G401 (cell line): ENCODE measurements around the gene SLAMF6. TPM values are rescaled to one million over a fixed set of nuclear protein-coding genes. Genes with fewer than 3 reads are reported as not detected.
"Not testable (repeated sequence)": the region's sequence is repeated elsewhere in the genome, so short reads cannot be mapped to it uniquely, and the experiment has no call there.

Experiments used
- DNase-seq: peaks from one replicate; pipeline ENCODE4 v3.0.0-alpha.2; 2015; ENCODE audit warnings: low spot score
- in situ Hi-C: cut with HindIII; loops from 2 replicates; pipeline ENCODE4 v1.10.0; 2016; ENCODE audit warnings: low sequenced_read_pairs, mixed read lengths
- total RNA-seq: library from RNA; depleted of rRNA; stranded (reverse); fragments of >200 nt; shearing (Covaris generic); gene quantifications from 2 replicates; pipeline ENCODE4 v1.2.3, GENCODE V29; 2014; rRNA removed

The SLAMF6 gene
- not detected in 2 replicates for total RNA-seq

DNA sequence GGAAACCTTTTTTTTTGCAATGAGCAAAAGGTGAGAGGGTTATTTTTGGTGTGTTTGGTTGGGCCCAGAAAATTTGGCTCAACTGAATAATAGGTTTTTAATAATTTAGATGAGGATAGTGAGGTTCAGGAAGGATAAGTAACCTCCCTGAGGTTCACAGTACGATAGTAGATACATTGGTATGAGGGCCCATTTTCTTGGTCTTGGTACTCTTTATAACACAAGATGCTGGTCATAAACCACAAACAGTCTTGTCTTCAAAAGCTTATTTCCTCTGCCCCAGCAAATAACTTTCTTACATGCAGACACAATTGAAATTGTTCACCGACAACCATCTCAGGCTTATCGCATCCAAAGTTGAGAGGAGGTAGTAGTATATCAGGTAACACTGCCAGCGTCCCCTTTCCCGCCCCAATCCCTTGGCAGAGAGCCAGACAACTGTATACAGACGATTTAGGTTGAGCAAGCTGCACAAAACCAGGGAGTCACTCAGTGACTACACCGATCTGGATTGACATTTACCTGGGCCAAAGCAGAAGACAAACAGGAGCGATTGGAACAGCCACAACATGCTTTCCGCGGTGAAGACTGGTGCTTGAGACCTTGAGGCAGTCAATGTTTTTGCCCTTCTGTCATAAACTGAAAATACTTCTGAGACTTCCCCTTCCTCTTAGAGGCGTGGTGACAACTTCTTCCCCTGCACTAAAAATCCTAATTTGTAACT, at the start of gene SLAMF6:
Gene SLAMF6, minus strand, starts transcription at position 634 of the 724 bp plus-strand sequence. Its CDS starts 63 bp downstream, at position 571.
- in situ Hi-C loops, result no loop called here
- no peak for DNase-seq

GRCh38 chr1:160570840-160571239, 47.8 kb upstream of the SLAMF6 start:
- in situ Hi-C loops, result no loop called here
- no peak for DNase-seq

DNA sequence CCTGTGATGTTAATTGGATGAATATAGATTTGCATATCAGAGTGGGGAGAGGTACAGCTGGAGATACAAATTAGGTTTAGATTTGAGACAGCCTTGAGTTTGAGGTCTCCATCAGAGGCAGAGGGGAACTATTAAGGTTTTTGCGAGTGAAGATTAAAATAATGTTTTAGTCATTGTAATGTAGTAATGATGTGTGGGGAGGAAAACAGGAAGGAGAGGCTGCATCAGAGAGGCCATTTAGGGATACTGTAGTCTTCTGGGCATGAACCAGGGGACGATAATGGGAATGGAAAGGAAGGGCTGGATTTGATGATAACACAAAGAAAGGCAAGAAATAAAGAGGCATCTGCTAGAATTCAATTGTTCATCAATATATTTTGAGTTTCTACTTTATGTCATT, 46.8 kb upstream of the SLAMF6 start:
- in situ Hi-C loops, result no loop called here
- no peak for DNase-seq

DNA sequence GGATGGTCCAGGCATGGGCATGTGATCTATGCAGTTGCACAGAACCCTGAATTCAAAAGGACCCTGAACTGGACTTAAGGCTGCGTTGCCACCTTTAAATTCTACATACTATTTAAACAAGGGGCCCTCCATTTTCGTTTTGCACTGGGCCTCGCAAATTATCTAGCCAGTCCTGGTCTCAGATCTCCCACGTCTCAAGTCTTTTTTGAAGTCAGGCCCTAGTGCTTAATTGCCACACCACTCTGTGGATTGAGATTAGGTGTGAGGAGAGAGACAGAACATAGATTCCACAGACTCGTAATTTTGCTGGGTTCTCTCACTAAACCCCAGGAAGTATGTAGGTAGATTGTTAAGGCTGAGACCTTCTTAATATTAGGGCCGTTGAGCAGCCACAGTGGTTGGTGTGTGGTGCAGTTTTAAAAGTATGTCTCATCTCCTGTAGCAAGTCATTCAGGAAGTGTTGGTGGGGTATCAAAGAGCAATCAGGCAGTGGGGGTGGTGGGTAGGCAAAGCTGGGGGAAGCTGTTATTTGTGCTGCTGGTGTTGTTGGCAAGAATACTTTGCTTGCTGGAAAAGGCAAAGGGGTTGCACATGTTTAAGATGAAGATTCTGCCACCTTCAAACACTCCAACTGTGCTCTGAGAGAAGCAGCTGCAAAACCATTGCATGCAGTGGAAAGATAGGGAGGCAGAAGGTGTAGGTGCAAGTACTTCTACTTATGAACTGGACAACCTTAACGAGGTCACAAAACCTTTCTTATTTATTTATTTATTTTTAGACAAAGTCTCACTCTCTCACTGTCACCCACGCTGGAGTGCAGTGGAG, 45.0 kb upstream of the SLAMF6 start:
- in situ Hi-C loops, result no loop called here
- DNase-seq, result no peak

- in situ Hi-C loops, result no loop called here
These were observed 44.3 kb upstream of the SLAMF6 start for GRCh38 chr1:160567341-160567740.

GRCh38 chr1:160565564-160565963, 42.5 kb upstream of the SLAMF6 start:
- in situ Hi-C loops, result no loop called here
- no peak for DNase-seq

More at GRCh38 chr1:160567341-160567740, 44.3 kb upstream of the SLAMF6 start:
- DNase-seq, result no peak

DNA sequence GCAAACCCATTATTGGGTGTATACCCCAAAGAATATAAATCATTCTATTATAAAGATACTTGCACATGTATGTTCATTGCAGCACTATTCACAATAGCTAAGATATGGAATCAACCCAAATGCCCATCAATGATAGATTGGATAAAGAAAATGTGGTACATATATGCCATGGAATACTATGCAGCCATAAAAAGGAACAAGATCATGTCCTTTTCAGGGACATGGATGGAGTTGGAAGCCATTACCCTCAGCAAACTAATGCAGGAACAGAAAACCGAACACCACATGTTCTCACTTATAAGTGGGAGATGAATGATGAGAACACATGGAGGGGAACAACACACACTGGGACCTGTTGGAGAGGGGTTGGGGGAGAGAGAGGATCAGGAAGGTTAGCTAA, 40.2 kb upstream of the SLAMF6 start:
- DNase-seq, in situ Hi-C loops: not testable (repeated sequence)

- DNase-seq, in situ Hi-C loops: not testable (repeated sequence)
These were observed 39.7 kb upstream of the SLAMF6 start for GRCh38 chr1:160562745-160563144.

- no peak for DNase-seq
- in situ Hi-C loops, result no loop called here
These were observed 37.8 kb upstream of the SLAMF6 start for GRCh38 chr1:160560806-160561205.

- in situ Hi-C loops, result no loop called here
- DNase-seq, result no peak
These were observed 37.1 kb upstream of the SLAMF6 start for GRCh38 chr1:160560045-160560705.

- in situ Hi-C loops, result not testable (repeated sequence)
These were observed 36.4 kb upstream of the SLAMF6 start for GRCh38 chr1:160559437-160559836.

GRCh38 chr1:160558660-160559380, 35.8 kb upstream of the SLAMF6 start:
- in situ Hi-C loops, result no loop called here

More at GRCh38 chr1:160559437-160559836, 36.4 kb upstream of the SLAMF6 start:
- not testable (repeated sequence) for DNase-seq

GRCh38 chr1:160553778-160554177, 30.7 kb upstream of the SLAMF6 start:
- DNase-seq, result peak; percentile 33
- in situ Hi-C loops, result no loop called here

More at GRCh38 chr1:160558660-160559380, 35.8 kb upstream of the SLAMF6 start:
- DNase-seq, result no peak

DNA sequence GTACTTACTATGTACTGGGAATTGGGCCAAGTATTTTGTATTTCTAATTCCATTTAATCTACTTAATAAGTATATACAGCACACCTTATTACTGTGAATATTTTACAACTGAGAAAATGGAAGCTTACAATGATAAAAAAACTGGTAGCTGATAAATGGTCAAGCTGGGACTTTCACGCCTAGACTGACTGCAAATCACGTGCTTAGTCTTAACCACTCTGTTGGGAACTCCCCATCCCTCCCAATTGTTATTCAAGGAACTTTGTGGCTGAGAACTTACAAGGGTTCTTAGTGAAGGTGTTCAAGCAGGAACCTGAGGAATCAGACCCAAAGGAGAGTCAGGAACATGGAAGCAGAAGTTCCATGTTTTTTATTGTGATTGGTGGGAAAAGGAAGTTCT, 29.4 kb upstream of the SLAMF6 start:
- in situ Hi-C loops, result no loop called here
- no peak for DNase-seq

DNA sequence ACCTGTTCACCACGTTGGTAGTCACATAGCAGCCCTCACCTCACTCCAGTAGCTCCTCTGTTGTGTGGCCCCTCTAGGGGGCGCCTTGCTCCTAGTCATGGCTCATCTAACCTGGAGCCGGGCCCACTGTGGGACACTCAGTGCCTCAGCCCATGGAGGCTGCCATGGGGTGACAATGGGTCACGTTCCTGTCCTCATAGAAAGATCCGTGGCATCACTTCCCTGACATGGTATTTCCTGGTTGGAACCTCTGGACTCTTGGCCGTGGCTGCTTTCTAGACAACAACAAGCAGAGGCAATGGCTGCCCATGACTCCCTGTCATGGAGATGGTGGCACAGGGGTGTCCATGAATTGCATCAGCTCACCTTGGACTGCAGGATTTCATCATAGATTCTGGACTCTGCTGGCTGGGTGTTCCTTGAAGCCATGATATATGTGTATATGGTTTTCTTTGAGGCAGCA, 27.5 kb upstream of the SLAMF6 start:
- in situ Hi-C loops, result no loop called here
- no peak for DNase-seq

- DNase-seq, result no peak
- in situ Hi-C loops, result no loop called here
These were observed 26.6 kb upstream of the SLAMF6 start for GRCh38 chr1:160549665-160550006.

- DNase-seq, result peak; percentile 98
- in situ Hi-C loops, result no loop called here
These were observed 26.1 kb upstream of the SLAMF6 start for GRCh38 chr1:160548960-160549664.

- in situ Hi-C loops, result no loop called here
- no peak for DNase-seq
These were observed 25.1 kb upstream of the SLAMF6 start for GRCh38 chr1:160548183-160548582.
